SIG-M5 treated with dmso at 0.1 percent for 504 hours (cell line): Measurements from ENCODE around the gene SLC39A12.

Experiments used
- DNase-seq: peaks from one replicate; lab custom pipeline; 2025; ENCODE audit not compliant: unreplicated experiment; lab: John Stamatoyannopoulos, UW

The SLC39A12 gene

GRCh38 chr10:17961551-17962422 is 10.1 kb downstream of the SLC39A12 start:
- DNase-seq = no peak

- DNase-seq = no peak
Observed at GRCh38 chr10:17963431-17963830, 11.7 kb downstream of the SLC39A12 start.

GRCh38 chr10:17965649-17966235 is 14.0 kb downstream of the SLC39A12 start:
- no peak for DNase-seq

GRCh38 chr10:17974505-17974904 is 22.8 kb downstream of the SLC39A12 start:
- no peak for DNase-seq

GRCh38 chr10:17980846-17981565 is 29.3 kb downstream of the SLC39A12 start:
- DNase-seq = no peak

- no peak for DNase-seq
Observed at GRCh38 chr10:17981766-17982380, 30.2 kb downstream of the SLC39A12 start.

GRCh38 chr10:17984056-17984455 is 32.3 kb downstream of the SLC39A12 start:
- no peak for DNase-seq

- no peak for DNase-seq
Observed at GRCh38 chr10:17984563-17984962, 32.8 kb downstream of the SLC39A12 start.

GRCh38 chr10:17989908-17990767 is 38.4 kb downstream of the SLC39A12 start:
- no peak for DNase-seq

GRCh38 chr10:17992266-17992665 is 40.5 kb downstream of the SLC39A12 start:
- DNase-seq = no peak

- DNase-seq = no peak
Observed at GRCh38 chr10:17993361-17993760, 41.6 kb downstream of the SLC39A12 start.

- no peak for DNase-seq
Observed at GRCh38 chr10:18000601-18001000, 48.9 kb downstream of the SLC39A12 start.

GRCh38 chr10:18005445-18005780 is 53.7 kb downstream of the SLC39A12 start:
- no peak for DNase-seq

GRCh38 chr10:18005781-18006456 is 54.2 kb downstream of the SLC39A12 start:
- DNase-seq = no peak

GRCh38 chr10:18008986-18009385 is 57.3 kb downstream of the SLC39A12 start:
- DNase-seq = no peak

GRCh38 chr10:18010050-18010449 is 58.3 kb downstream of the SLC39A12 start:
- DNase-seq = no peak

GRCh38 chr10:18020523-18020922 is 68.8 kb downstream of the SLC39A12 start:
- DNase-seq = no peak

- no peak for DNase-seq
Observed at GRCh38 chr10:18021725-18022480, 70.2 kb downstream of the SLC39A12 start.
